BLaER1 (cell line): ENCODE measurements around the gene ELAVL4.
"Not testable (repeated sequence)": the region's sequence is repeated elsewhere in the genome, so short reads cannot be mapped to it uniquely, and the experiment has no call there.

Experiments used
- H3K27ac ChIP-seq: shearing (Covaris generic); formaldehyde crosslinking; 2 replicates; pipeline ENCODE4 v1.8.1; 2022
- H3K27me3 ChIP-seq: shearing (Covaris generic); formaldehyde crosslinking; 2 replicates; pipeline ENCODE4 v1.8.1; 2022
- H3K36me3 ChIP-seq: shearing (Covaris generic); formaldehyde crosslinking; 2 replicates; pipeline ENCODE4 v1.8.1; 2022
- H3K4me1 ChIP-seq: shearing (Covaris generic); formaldehyde crosslinking; 2 replicates; pipeline ENCODE4 v1.8.1; 2022
- H3K4me2 ChIP-seq: shearing (Covaris generic); formaldehyde crosslinking; 2 replicates; pipeline ENCODE4 v1.8.1; 2022
- H3K4me3 ChIP-seq: shearing (Covaris generic); formaldehyde crosslinking; 2 replicates; pipeline ENCODE4 v1.8.1; 2022
- H3K9ac ChIP-seq: shearing (Covaris generic); formaldehyde crosslinking; 2 replicates; pipeline ENCODE4 v1.8.1; 2022
- H3K9me3 ChIP-seq: shearing (Covaris generic); formaldehyde crosslinking; 2 replicates; pipeline ENCODE4 v1.8.1; 2022
- H4K20me1 ChIP-seq: shearing (Covaris generic); formaldehyde crosslinking; 2 replicates; pipeline ENCODE4 v1.8.1; 2022
- Cebpa-rat ChIP-seq: shearing (Covaris generic); IDR thresholded peaks from 2 replicates; pipeline ENCODE4 v1.8.1; 2022

ELAVL4 gene

GRCh38 chr1:50147191-50147850 lies 38.6 kb downstream of the ELAVL4 start:
- Histone ChIP-seq H3K27ac (no peak overlapping the region), H3K36me3 (no peaks in the 10 kb centered on the region), H3K27me3 (no peaks in the 10 kb centered on the region), H3K9ac (no peak overlapping the region), H3K4me2 (no peak overlapping the region), H3K9me3 (no peaks in the 10 kb centered on the region), H3K4me1 (no peaks in the 10 kb centered on the region), H3K4me3 (no peak overlapping the region), H4K20me1 (no peaks in the 10 kb centered on the region)
- no peak for TF ChIP-seq Cebpa-rat

GRCh38 chr1:50148142-50148923 lies 39.6 kb downstream of the ELAVL4 start:
- Histone ChIP-seq H3K9me3 (no peaks in the 10 kb centered on the region), H3K4me3 (no peak overlapping the region), H4K20me1 (no peaks in the 10 kb centered on the region), H3K36me3 (no peaks in the 10 kb centered on the region), H3K4me1 (no peaks in the 10 kb centered on the region), H3K27me3 (no peaks in the 10 kb centered on the region), H3K4me2 (no peak overlapping the region), H3K9ac (no peak overlapping the region), H3K27ac (no peak overlapping the region)
- no peak for TF ChIP-seq Cebpa-rat

GRCh38 chr1:50152236-50152635 lies 43.5 kb downstream of the ELAVL4 start:
- Histone ChIP-seq H3K9ac (no peak overlapping the region), H3K27me3 (no peaks in the 10 kb centered on the region), H3K4me3 (no peak overlapping the region), H3K4me2 (no peak overlapping the region), H3K4me1 (no peaks in the 10 kb centered on the region), H4K20me1 (no peaks in the 10 kb centered on the region), H3K9me3 (no peaks in the 10 kb centered on the region), H3K27ac (no peak overlapping the region), H3K36me3 (no peaks in the 10 kb centered on the region)
- no peak for TF ChIP-seq Cebpa-rat

GRCh38 chr1:50155541-50155940 lies 46.8 kb downstream of the ELAVL4 start:
- no peak overlapping the region for H3K9ac ChIP-seq
- H3K4me3 ChIP-seq = no peak overlapping the region
- H3K27me3 ChIP-seq = no peaks in the 10 kb centered on the region
- no peaks in the 10 kb centered on the region for H3K4me1 ChIP-seq
- H3K36me3 ChIP-seq = no peaks in the 10 kb centered on the region
- no peak overlapping the region for H3K4me2 ChIP-seq
- H4K20me1 ChIP-seq = no peaks in the 10 kb centered on the region
- H3K27ac ChIP-seq = no peak overlapping the region
- H3K9me3 ChIP-seq = no peaks in the 10 kb centered on the region
- TF ChIP-seq Cebpa-rat = no peak

GRCh38 chr1:50156241-50157010 lies 47.7 kb downstream of the ELAVL4 start:
- no peak overlapping the region for H3K27ac ChIP-seq
- H3K4me1 ChIP-seq = no peaks in the 10 kb centered on the region
- no peak for TF ChIP-seq Cebpa-rat
- no peak overlapping the region for H3K4me3 ChIP-seq
- H3K27me3 ChIP-seq = no peaks in the 10 kb centered on the region
- no peaks in the 10 kb centered on the region for H3K36me3 ChIP-seq
- H4K20me1 ChIP-seq = no peaks in the 10 kb centered on the region
- no peaks in the 10 kb centered on the region for H3K9me3 ChIP-seq
- H3K4me2 ChIP-seq = no peak overlapping the region
- H3K9ac ChIP-seq = no peak overlapping the region

- Histone ChIP-seq H3K36me3 (no peaks in the 10 kb centered on the region), H3K4me1 (no peaks in the 10 kb centered on the region), H3K9me3 (no peaks in the 10 kb centered on the region), H3K4me3 (no peak overlapping the region), H3K4me2 (no peak overlapping the region), H3K27ac (no peak overlapping the region), H3K27me3 (no peaks in the 10 kb centered on the region), H4K20me1 (no peaks in the 10 kb centered on the region), H3K9ac (no peak overlapping the region)
- no peak for TF ChIP-seq Cebpa-rat
Measured at GRCh38 chr1:50157306-50157941, 48.7 kb downstream of the ELAVL4 start.

GRCh38 chr1:50158421-50158820 lies 49.7 kb downstream of the ELAVL4 start:
- no peak for TF ChIP-seq Cebpa-rat
- H3K4me1 ChIP-seq = no peaks in the 10 kb centered on the region
- H3K27me3 ChIP-seq = no peaks in the 10 kb centered on the region
- no peak overlapping the region for H3K4me3 ChIP-seq
- H3K9ac ChIP-seq = no peak overlapping the region
- no peak overlapping the region for H3K27ac ChIP-seq
- H3K36me3 ChIP-seq = no peaks in the 10 kb centered on the region
- H3K4me2 ChIP-seq = no peak overlapping the region
- no peaks in the 10 kb centered on the region for H4K20me1 ChIP-seq
- H3K9me3 ChIP-seq = no peaks in the 10 kb centered on the region

GRCh38 chr1:50163680-50164079 lies 55.0 kb downstream of the ELAVL4 start:
- no peaks in the 10 kb centered on the region for H3K27me3 ChIP-seq
- no peaks in the 10 kb centered on the region for H3K9me3 ChIP-seq

GRCh38 chr1:50166351-50166750 lies 57.6 kb downstream of the ELAVL4 start:
- H3K9ac ChIP-seq, H3K27ac ChIP-seq, H3K4me1 ChIP-seq: not testable (repeated sequence)

More at GRCh38 chr1:50163680-50164079, 55.0 kb downstream of the ELAVL4 start:
- Histone ChIP-seq H3K4me2 (no peak overlapping the region), H4K20me1 (no peaks in the 10 kb centered on the region), H3K9ac (no peak overlapping the region), H3K36me3 (no peaks in the 10 kb centered on the region), H3K4me3 (no peak overlapping the region), H3K4me1 (no peaks in the 10 kb centered on the region), H3K27ac (no peak overlapping the region)
- TF ChIP-seq Cebpa-rat = no peak

More at GRCh38 chr1:50166351-50166750, 57.6 kb downstream of the ELAVL4 start:
- H3K4me2 ChIP-seq, H3K9me3 ChIP-seq, H3K27me3 ChIP-seq, H3K4me3 ChIP-seq, H3K36me3 ChIP-seq, H4K20me1 ChIP-seq: not testable (repeated sequence)
